Left lung (tissue), 10 donors: ENCODE results near the gene TMCC1. TPM values are rescaled to one million over a fixed set of nuclear protein-coding genes. Genes with fewer than 3 reads are reported as not detected.
A peak's percentile ranks its signal among the peaks of the same experiment; 100 is the strongest.
"Not testable (repeated sequence)": the region's sequence is repeated elsewhere in the genome, so short reads cannot be mapped to it uniquely, and the experiment has no call there.

Experiments
- ATAC-seq: fragments of 200-7000 bp; cut with Tn5 transposase; one replicate; pipeline ENCODE4 v1.9.1; 2020; ENCODE audit warnings: moderate library complexity
- DNase-seq, 4 donors: peaks; one replicate each; pipeline ENCODE4 v3.0.0-alpha.2; 2013 to 2020
- H3K27ac ChIP-seq, 2 donors: fragments of 200-600 bp; sonication (generic) in 1 of 2; one replicate each; pipeline versions ENCODE4 v1.5.0 to v1.8.0; 2020 to 2021
- H3K27me3 ChIP-seq, 2 donors: fragments of 200-600 bp; sonication (generic) in 1 of 2; one replicate each; pipeline versions ENCODE4 v1.5.0 to v1.8.0; 2020 to 2021
- H3K36me3 ChIP-seq, 2 donors: fragments of 200-600 bp; sonication (generic) in 1 of 2; one replicate each; pipeline versions ENCODE4 v1.5.0 to v1.8.0; 2020 to 2021
- H3K4me1 ChIP-seq, 2 donors: fragments of 200-600 bp; one replicate each; pipeline ENCODE4 v1.8.0; 2021
- H3K4me3 ChIP-seq, 2 donors: fragments of 200-600 bp; sonication (generic) in 1 of 2; one replicate each; pipeline versions ENCODE4 v1.5.0 to v1.8.0; 2020 to 2021; ENCODE audit warnings: mild to moderate bottlenecking in 1 of 2
- H3K9me3 ChIP-seq, 2 donors: fragments of 200-600 bp; sonication (generic) in 1 of 2; one replicate each; pipeline versions ENCODE4 v1.5.0 to v1.8.0; 2020 to 2021
- intact Hi-C, 2 donors: fragments of 100-400 bp; cut with DNase I; formaldehyde crosslinking; loops; one replicate each; pipeline versions ENCODE4 v1.11.2 to v1.14.2; 2022
- polyA plus RNA-seq, 6 donors: library from polyadenylated mRNA; unstranded; fragments of 120-200 nt; gene quantifications; one replicate each; pipeline ENCODE4 v1.2.1, GENCODE V29; 2013; ENCODE audit not compliant: insufficient read length in 6 of 6
- total RNA-seq, 2 donors: library from RNA; stranded (reverse); fragmentation: NEBNext Ultra II Directional; extraction: Animal tissue kit (Norgen Biotek cat#: 25700); gene quantifications; one replicate each; pipeline ENCODE4 v1.2.1, GENCODE V29; 2021
- TF ChIP-seq, protein P1 (sequence below), 2 donors: fragments of 200-600 bp; sonication (generic) in 1 of 2; IDR thresholded peaks; one replicate each; pipeline versions ENCODE4 v1.5.0 to v1.8.0; 2021; ENCODE audit warnings: antibody characterized with exemption in 2 of 2
- donor health status: DM: no; HTN: yes; CAD: no.
- donor health status: DM: no; HTN: no; CAD: no.

The TMCC1 gene
- total and polyA plus RNA-seq, 8 donors: 24.4 to 38.8 (median 27.4) TPM

DNA sequence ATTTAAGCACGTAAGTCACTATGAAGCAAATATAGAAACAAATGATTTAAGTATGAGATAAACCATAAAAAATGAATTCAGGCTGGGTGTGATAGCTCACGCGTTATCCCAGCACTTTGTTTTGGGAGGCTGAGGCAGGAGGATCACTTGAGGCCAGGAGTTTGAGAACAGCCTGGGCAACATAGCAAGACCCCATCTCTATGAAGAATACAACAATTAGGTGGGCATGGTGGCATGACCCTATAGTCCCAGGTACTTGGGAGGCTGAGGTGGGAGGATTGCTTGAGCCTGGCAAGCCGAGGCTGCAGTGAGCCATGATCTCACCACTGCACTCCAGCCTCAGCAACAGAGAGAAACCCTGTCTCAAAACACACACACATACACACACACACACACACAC lies 34.2 kb downstream of the TMCC1 start:
- H3K9me3 ChIP-seq: no peaks in the 10 kb centered on the region
- peaks cover 17 to 24% of the 10 kb centered on the region in 2 donors for H3K4me1 ChIP-seq
- ATAC-seq: no peak
- H3K36me3 ChIP-seq: peaks cover 0 to 5% of the 10 kb centered on the region in 2 donors
- H3K27ac ChIP-seq: no peak overlapping the region
- H3K4me3 ChIP-seq: no peak overlapping the region
- no peaks in the 10 kb centered on the region for H3K27me3 ChIP-seq
- TF ChIP-seq, protein P1, sequence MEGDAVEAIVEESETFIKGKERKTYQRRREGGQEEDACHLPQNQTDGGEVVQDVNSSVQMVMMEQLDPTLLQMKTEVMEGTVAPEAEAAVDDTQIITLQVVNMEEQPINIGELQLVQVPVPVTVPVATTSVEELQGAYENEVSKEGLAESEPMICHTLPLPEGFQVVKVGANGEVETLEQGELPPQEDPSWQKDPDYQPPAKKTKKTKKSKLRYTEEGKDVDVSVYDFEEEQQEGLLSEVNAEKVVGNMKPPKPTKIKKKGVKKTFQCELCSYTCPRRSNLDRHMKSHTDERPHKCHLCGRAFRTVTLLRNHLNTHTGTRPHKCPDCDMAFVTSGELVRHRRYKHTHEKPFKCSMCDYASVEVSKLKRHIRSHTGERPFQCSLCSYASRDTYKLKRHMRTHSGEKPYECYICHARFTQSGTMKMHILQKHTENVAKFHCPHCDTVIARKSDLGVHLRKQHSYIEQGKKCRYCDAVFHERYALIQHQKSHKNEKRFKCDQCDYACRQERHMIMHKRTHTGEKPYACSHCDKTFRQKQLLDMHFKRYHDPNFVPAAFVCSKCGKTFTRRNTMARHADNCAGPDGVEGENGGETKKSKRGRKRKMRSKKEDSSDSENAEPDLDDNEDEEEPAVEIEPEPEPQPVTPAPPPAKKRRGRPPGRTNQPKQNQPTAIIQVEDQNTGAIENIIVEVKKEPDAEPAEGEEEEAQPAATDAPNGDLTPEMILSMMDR (IDR thresholded peaks at IDR 0.05): no peak
- intact Hi-C loops: no loop called here
- no peak for DNase-seq

DNA sequence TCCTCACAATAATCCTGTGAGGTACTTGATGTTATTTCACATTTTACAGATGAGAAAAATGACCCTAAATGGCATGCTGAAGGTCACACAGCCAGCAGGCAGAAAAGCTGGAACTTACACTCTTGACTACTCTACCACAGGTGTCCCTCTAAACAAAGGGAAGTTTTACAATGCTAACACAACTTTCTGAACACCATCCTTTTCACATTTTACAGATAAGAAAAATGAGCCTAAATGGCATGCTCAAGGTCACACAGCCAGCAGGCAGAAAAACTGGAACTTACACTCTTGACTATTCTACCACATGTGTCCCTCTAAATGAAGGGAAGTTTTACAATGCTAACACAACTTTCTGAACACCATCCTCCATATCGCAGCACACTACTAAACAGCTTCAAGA lies 35.6 kb downstream of the TMCC1 start:
- TF ChIP-seq, protein P1 (IDR thresholded peaks at IDR 0.05): no peak
- intact Hi-C loops: no loop called here
- Histone ChIP-seq H3K27ac (no peak overlapping the region), H3K4me3 (no peak overlapping the region), H3K36me3 (peaks cover 0 to 5% of the 10 kb centered on the region in 2 donors), H3K4me1 (peaks cover 17 to 25% of the 10 kb centered on the region in 2 donors), H3K9me3 (no peaks in the 10 kb centered on the region), H3K27me3 (no peaks in the 10 kb centered on the region)
- DNase-seq (no peak), ATAC-seq (no peak)

DNA sequence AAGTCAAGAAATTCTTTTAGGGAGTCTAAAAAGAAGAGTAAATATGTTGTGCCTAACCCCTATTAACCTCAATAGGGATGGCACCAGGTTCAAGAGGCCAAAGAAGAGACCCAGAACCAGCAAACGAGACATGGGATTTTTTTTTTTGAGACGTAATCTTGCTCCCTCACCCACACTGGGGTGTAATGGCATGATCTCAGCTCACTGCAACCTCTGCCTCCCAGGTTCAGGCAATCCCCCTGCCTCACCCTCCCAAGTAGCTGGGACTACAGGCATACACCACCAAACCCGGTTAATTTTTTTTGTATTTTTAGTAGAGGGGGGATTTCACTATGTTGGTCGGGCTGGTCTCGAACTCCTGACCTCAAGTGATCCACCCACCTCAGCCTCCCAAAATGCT lies 36.7 kb downstream of the TMCC1 start:
- Histone ChIP-seq H3K4me1 (peaks cover 17 to 25% of the 10 kb centered on the region in 2 donors), H3K27ac (peak overlapping the region in 1 of 2 donors; percentile 79)
- H3K27me3 ChIP-seq, intact Hi-C loops, DNase-seq, H3K36me3 ChIP-seq, H3K9me3 ChIP-seq, H3K4me3 ChIP-seq, ATAC-seq: not testable (repeated sequence)

DNA sequence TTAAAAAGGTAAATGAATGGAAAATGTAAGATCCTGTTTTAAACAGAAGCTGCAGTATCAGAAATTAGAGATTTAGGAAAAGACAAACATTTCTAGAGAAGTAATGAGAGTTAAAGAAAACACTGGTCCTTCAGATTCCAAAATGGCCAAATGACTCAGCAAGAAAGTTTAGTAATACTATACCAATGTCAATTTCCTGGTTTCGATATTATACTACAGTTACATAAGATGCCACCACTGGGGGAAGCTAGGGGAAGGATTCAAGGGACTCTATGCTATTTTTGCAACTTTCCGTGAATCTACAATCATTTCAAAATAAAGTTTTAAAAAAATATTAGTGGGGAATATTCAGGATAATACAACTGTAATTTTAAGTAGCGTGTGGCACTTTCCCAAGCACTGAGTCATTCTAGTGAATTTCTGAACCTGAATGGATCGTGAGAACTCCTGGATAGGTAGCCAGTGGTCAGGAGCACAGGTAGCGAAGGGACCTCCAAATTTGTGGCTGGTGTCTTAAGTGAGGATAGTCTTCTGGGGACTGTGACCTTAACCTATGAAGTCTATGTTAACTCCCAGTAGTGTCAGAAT lies 37.6 kb downstream of the TMCC1 start:
- peaks cover 0 to 3% of the 10 kb centered on the region in 2 donors for H3K36me3 ChIP-seq
- TF ChIP-seq, protein P1 (IDR thresholded peaks at IDR 0.05): no peak
- H3K9me3 ChIP-seq: no peaks in the 10 kb centered on the region
- peak; percentile 81 for ATAC-seq
- peak overlapping the region; percentile 67 to 79 for H3K27ac ChIP-seq
- H3K27me3 ChIP-seq: no peaks in the 10 kb centered on the region
- DNase-seq: no peak
- intact Hi-C loops: no loop called here
- peaks cover 17 to 25% of the 10 kb centered on the region in 2 donors for H3K4me1 ChIP-seq
- no peak overlapping the region for H3K4me3 ChIP-seq

DNA sequence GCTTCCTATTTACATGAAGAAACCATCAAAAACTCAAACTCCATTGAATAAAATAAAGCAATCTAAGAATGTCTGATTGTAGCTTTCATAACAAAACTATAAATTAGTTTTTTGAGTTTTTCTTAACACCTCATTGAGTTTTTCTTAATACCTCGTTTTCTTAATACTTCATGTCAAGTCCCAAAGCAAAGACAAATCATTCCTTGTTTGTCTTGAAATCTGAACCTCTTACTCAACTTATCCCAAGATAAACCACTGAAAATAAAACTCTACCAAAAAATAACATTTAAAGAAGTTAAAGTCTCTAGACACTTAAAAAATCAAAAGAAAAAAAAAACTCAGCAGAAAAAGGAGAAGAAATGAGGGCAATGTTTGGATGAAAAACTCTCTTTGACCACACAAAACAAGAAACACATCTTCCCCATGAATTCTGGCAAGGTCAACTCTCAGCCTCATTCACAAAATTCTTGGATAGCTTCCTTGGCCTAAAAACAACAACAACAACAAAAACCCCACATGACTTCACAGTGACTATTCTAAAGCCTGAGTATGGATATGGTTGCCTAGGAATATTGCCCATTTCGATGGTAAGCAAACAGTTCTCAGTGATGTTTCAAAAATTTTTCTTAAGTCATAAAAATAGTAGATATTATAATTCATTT lies 38.2 kb downstream of the TMCC1 start:
- no peaks in the 10 kb centered on the region for H3K27me3 ChIP-seq
- H3K36me3 ChIP-seq: no peaks in the 10 kb centered on the region
- peaks cover 17 to 25% of the 10 kb centered on the region in 2 donors for H3K4me1 ChIP-seq
- no peaks in the 10 kb centered on the region for H3K9me3 ChIP-seq
- TF ChIP-seq, protein P1 (IDR thresholded peaks at IDR 0.05): no peak
- H3K27ac ChIP-seq: peak overlapping the region; percentile 67 to 79
- ATAC-seq (peak; percentile 13), DNase-seq (peak in 2 of 4 donors; percentile 32 to 52)
- intact Hi-C loops: no loop called here
- H3K4me3 ChIP-seq: no peak overlapping the region
